Measurements from ENCODE around the gene BRF1.
A peak's percentile ranks its signal among the peaks of the same experiment; 100 is the strongest.

Gene BRF1

GRCh38 chr14:105324080-105324778, 23.4 kb upstream of the BRF1 start:
- H3K4me3 ChIP-seq, result no peak overlapping the region
- no peaks in the 10 kb centered on the region for H3K9me3 ChIP-seq (ENCODE audit: low read depth, low read length)
- H3K36me3 ChIP-seq (ENCODE audit: insufficient read depth, low read length), result no peaks in the 10 kb centered on the region
- no peak for TF ChIP-seq FOXP2 (optimal IDR thresholded peaks at IDR 0.05; ENCODE audit: control extremely low read depth, extremely low read length, insufficient read depth)
- TF ChIP-seq POLR2AphosphoS5 (IDR thresholded peaks at IDR 0.05; ENCODE audit: borderline replicate concordance, low read depth, low read length), result no peak
- no peak for TF ChIP-seq EZH2 (IDR thresholded peaks at IDR 0.05)
- H3K27ac ChIP-seq, result no peak overlapping the region
- no peak overlapping the region for H3K9ac ChIP-seq (ENCODE audit: insufficient read length)
- no peak for DNase-seq (ENCODE audit: low read depth, low spot score)

DNA sequence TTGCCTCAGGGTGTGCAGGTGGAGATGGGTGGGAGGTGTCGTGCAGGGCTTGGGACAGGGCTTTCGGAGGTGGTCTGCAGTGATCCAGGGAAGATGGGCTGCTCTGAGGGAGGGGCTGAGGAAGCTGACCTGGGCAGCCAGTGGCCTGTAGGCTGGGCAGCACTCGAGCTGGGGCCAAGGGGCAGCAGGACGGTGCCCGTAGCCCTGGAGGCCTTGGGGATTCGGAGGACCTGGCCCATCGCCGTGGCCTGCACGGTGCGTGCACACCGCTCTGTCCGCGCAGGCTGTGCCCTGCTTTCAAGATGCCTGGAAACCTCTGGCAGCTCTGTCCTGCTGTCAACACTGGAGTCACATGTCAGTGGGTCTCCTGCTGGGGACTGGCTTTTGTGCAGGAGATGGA, 22.9 kb upstream of the BRF1 start:
- H3K9me3 ChIP-seq (ENCODE audit: low read depth, low read length), result no peaks in the 10 kb centered on the region
- H3K9ac ChIP-seq (ENCODE audit: insufficient read length), result no peak overlapping the region
- DNase-seq (ENCODE audit: low read depth, low spot score), result no peak
- H3K27ac ChIP-seq, result no peak overlapping the region
- H3K36me3 ChIP-seq (ENCODE audit: insufficient read depth, low read length), result no peaks in the 10 kb centered on the region
- TF ChIP-seq FOXP2 (optimal IDR thresholded peaks at IDR 0.05; ENCODE audit: control extremely low read depth, extremely low read length, insufficient read depth), result no peak
- no peak for TF ChIP-seq EZH2 (IDR thresholded peaks at IDR 0.05)
- TF ChIP-seq POLR2AphosphoS5 (IDR thresholded peaks at IDR 0.05; ENCODE audit: borderline replicate concordance, low read depth, low read length), result no peak
- no peak overlapping the region for H3K4me3 ChIP-seq

DNA sequence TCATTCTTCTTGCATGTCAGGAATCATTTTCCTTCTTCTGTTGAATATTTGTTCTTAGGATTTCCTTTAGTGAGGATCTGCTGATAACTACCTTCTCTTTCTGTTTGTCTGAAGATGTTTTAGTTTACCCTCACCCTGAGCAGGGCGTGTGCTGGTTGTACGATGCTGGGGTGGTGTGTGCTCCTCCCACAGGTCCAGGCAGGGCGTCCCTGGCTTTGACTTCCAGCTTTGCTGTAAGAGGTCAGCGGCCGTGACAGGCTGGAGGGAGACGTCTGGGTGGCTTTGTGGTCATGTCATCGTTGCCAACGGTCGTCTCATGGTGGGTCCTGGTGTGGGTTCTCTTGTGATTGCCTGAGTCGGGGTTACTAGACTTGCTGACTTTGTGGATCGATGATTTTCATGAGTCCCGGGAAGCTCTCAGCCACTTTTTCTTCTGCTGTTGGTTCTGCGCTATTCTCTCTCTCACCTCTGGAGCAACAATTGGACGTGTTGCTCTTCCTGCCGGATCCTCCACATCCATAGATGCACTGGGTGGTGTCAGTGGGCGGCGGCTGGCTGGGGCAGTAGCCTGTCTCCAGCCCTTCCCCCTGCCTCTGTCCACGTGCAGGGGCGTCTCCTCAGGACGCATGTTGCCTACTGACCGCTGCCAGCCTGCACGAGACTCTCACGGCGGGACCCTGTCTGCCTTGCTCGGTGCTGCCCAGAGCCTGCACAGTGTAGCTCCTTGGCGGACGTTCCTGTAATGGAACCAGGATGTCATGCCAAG, 22.2 kb upstream of the BRF1 start:
- no peak overlapping the region for H3K4me3 ChIP-seq
- H3K9ac ChIP-seq (ENCODE audit: insufficient read length), result no peak overlapping the region
- H3K9me3 ChIP-seq (ENCODE audit: low read depth, low read length), result no peaks in the 10 kb centered on the region
- no peak for DNase-seq (ENCODE audit: low read depth, low spot score)
- TF ChIP-seq POLR2AphosphoS5 (IDR thresholded peaks at IDR 0.05; ENCODE audit: borderline replicate concordance, low read depth, low read length) (no peak), FOXP2 (optimal IDR thresholded peaks at IDR 0.05; ENCODE audit: control extremely low read depth, extremely low read length, insufficient read depth) (no peak), EZH2 (IDR thresholded peaks at IDR 0.05) (no peak)
- H3K36me3 ChIP-seq (ENCODE audit: insufficient read depth, low read length), result no peaks in the 10 kb centered on the region
- H3K27ac ChIP-seq, result no peak overlapping the region

DNA sequence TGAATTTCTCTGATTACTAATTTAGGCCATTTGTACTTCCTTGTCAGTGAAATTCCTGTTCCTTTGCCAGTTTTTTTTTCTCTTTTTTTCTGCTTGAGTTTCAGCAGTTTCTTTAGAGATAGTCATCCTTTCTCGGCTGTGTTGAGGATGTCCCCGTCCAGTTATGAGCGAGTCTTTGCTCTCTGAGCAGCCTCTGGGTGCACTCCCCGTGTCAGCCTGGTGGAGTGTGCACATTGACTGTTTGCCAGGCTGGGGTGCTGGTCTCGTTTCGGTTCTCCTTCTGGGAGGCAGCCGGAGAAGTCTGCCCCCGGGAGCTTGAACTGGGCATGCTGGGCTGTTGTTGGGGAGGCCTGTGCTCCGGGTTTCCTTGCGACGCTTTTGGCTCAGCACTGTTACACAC, 16.7 kb upstream of the BRF1 start:
- Histone ChIP-seq H3K9ac (ENCODE audit: insufficient read length) (no peak overlapping the region), H3K36me3 (ENCODE audit: insufficient read depth, low read length) (no peaks in the 10 kb centered on the region), H3K4me3 (no peak overlapping the region), H3K9me3 (ENCODE audit: low read depth, low read length) (no peaks in the 10 kb centered on the region), H3K27ac (no peak overlapping the region; the same call in 1 of the 2 replicates)
- DNase-seq (ENCODE audit: low read depth, low spot score), result no peak
- TF ChIP-seq POLR2AphosphoS5 (IDR thresholded peaks at IDR 0.05; ENCODE audit: borderline replicate concordance, low read depth, low read length) (no peak), FOXP2 (optimal IDR thresholded peaks at IDR 0.05; ENCODE audit: control extremely low read depth, extremely low read length, insufficient read depth) (no peak), EZH2 (IDR thresholded peaks at IDR 0.05) (no peak)

- Histone ChIP-seq H3K4me3 (no peak overlapping the region), H3K27ac (no peak overlapping the region), H3K9me3 (ENCODE audit: low read depth, low read length) (no peaks in the 10 kb centered on the region), H3K36me3 (ENCODE audit: insufficient read depth, low read length) (no peaks in the 10 kb centered on the region), H3K9ac (ENCODE audit: insufficient read length) (no peak overlapping the region)
- TF ChIP-seq POLR2AphosphoS5 (IDR thresholded peaks at IDR 0.05; ENCODE audit: borderline replicate concordance, low read depth, low read length) (no peak), EZH2 (IDR thresholded peaks at IDR 0.05) (no peak), FOXP2 (optimal IDR thresholded peaks at IDR 0.05; ENCODE audit: control extremely low read depth, extremely low read length, insufficient read depth) (no peak)
- DNase-seq (ENCODE audit: low read depth, low spot score), result no peak
Measured at GRCh38 chr14:105316968-105317510, 16.2 kb upstream of the BRF1 start.

DNA sequence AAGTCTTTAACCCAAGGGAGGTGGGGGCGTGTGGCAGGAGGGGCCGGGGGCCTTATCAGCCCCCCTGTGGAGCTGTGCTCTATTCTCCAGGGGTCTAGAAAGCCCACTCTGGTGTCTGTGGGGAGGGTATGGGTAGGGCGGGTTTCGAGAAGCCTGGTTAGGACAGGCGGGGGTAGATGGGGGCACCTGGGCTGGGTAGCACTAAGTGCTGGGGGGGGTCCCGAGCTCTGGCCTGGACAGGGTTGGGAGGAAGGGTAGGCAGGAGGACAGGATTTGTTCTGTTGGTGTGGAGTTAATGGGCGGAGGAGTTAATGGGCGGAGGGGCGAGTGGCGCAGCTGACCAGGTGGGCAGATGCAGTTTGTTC, 15.8 kb upstream of the BRF1 start:
- no peak overlapping the region for H3K27ac ChIP-seq
- DNase-seq (ENCODE audit: low read depth, low spot score), result no peak
- no peaks in the 10 kb centered on the region for H3K9me3 ChIP-seq (ENCODE audit: low read depth, low read length)
- no peak overlapping the region for H3K9ac ChIP-seq (ENCODE audit: insufficient read length)
- no peaks in the 10 kb centered on the region for H3K36me3 ChIP-seq (ENCODE audit: insufficient read depth, low read length)
- H3K4me3 ChIP-seq, result no peak overlapping the region
- TF ChIP-seq POLR2AphosphoS5 (IDR thresholded peaks at IDR 0.05; ENCODE audit: borderline replicate concordance, low read depth, low read length), result no peak
- no peak for TF ChIP-seq EZH2 (IDR thresholded peaks at IDR 0.05)
- no peak for TF ChIP-seq FOXP2 (optimal IDR thresholded peaks at IDR 0.05; ENCODE audit: control extremely low read depth, extremely low read length, insufficient read depth)

GRCh38 chr14:105315941-105316576, 15.3 kb upstream of the BRF1 start:
- peak overlapping the region; percentile 87 for H3K4me3 ChIP-seq
- no peak for DNase-seq (ENCODE audit: low read depth, low spot score)
- no peaks in the 10 kb centered on the region for H3K9me3 ChIP-seq (ENCODE audit: low read depth, low read length)
- peak overlapping the region; percentile 48 for H3K9ac ChIP-seq (ENCODE audit: insufficient read length)
- TF ChIP-seq POLR2AphosphoS5 (IDR thresholded peaks at IDR 0.05; ENCODE audit: borderline replicate concordance, low read depth, low read length), result no peak
- no peak for TF ChIP-seq FOXP2 (optimal IDR thresholded peaks at IDR 0.05; ENCODE audit: control extremely low read depth, extremely low read length, insufficient read depth)
- no peak for TF ChIP-seq EZH2 (IDR thresholded peaks at IDR 0.05)
- no peaks in the 10 kb centered on the region for H3K36me3 ChIP-seq (ENCODE audit: insufficient read depth, low read length)
- H3K27ac ChIP-seq, result no peak overlapping the region

GRCh38 chr14:105315211-105315721, 14.5 kb upstream of the BRF1 start:
- peak overlapping the region; percentile 87 for H3K4me3 ChIP-seq
- no peak for DNase-seq (ENCODE audit: low read depth, low spot score)
- H3K36me3 ChIP-seq (ENCODE audit: insufficient read depth, low read length), result no peaks in the 10 kb centered on the region
- TF ChIP-seq FOXP2 (optimal IDR thresholded peaks at IDR 0.05; ENCODE audit: control extremely low read depth, extremely low read length, insufficient read depth) (no peak), EZH2 (IDR thresholded peaks at IDR 0.05) (no peak), POLR2AphosphoS5 (IDR thresholded peaks at IDR 0.05; ENCODE audit: borderline replicate concordance, low read depth, low read length) (no peak)
- peak overlapping the region; percentile 48 for H3K9ac ChIP-seq (ENCODE audit: insufficient read length)
- H3K9me3 ChIP-seq (ENCODE audit: low read depth, low read length), result no peaks in the 10 kb centered on the region
- no peak overlapping the region for H3K27ac ChIP-seq

Data from SK-N-MC (cell line).